GM19239 (cell line): ENCODE data around the gene FAM3D.

Source experiments
- DNase-seq: peaks from one replicate; pipeline ENCODE4 v3.0.0; 2011; ENCODE audit warnings: low spot score; ENCODE audit not compliant: insufficient read length
- FAIRE-seq: peaks from 2 replicates; lab custom pipeline; 2011; peaks lifted over from hg19 to GRCh38; lab: Jason Lieb, UNC

Gene FAM3D

GRCh38 chr3:58630076-58630709 is 36.4 kb downstream of the FAM3D start:
- DNase-seq = peak; percentile 53

GRCh38 chr3:58629629-58630028 is 36.9 kb downstream of the FAM3D start:
- FAIRE-seq (no peak), DNase-seq (no peak)

More at GRCh38 chr3:58630076-58630709, 36.4 kb downstream of the FAM3D start:
- peak; percentile 48 for FAIRE-seq

DNA sequence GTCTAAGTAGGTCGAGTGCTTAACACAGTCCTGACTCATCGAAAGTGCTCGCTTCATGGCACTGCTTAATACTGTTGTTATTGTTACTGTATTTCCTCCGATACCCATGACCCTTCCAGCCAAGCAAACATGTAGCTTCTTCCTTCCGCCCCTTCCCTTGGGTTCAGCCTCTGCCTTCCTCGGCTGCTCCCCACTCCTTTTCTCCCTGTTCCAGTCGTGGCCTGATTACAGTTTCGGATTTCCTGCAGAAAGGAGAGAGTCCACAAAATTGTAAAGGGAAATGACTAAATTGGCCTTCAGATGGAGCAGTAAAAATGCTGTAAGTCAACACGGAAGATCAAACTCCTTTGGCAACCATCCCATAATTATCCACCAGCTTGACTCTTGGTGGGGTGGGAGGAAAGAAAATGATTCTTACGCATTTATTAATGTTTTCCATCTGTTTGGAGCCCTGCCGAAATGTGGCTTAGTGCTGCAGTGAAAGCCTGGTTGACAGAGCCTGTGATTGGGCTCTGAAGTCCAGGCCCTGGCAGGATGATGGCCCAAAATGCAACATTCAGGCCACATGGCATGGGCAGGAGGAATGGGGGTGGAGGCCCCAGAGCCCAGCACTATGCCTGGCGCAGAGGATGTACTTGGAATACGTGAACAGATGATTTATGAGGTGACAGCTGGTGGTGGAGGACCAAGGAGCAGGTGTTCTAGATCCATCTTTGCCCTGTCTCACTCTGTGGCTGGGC is 37.6 kb downstream of the FAM3D start:
- FAIRE-seq (no peak), DNase-seq (no peak)

DNA sequence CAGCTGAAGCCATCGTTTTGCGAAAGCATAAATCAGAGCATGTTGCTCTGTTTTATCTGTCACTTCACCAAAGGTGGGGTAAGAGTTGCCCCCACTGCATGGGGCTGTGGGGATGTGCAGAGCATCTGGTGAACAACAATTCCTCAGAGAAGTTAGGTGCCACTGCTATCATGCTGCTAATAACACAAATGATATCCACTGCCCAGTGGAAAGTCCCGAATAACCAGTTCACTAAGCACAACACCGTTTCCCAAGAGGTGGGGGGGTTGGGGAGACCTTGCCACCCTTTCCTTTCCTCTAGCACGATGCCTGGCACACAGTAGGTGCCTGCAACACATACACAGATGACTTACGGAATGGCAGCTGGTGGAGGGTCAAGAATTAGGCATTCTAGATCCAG is 38.6 kb downstream of the FAM3D start:
- DNase-seq = no peak
- no peak for FAIRE-seq

DNA sequence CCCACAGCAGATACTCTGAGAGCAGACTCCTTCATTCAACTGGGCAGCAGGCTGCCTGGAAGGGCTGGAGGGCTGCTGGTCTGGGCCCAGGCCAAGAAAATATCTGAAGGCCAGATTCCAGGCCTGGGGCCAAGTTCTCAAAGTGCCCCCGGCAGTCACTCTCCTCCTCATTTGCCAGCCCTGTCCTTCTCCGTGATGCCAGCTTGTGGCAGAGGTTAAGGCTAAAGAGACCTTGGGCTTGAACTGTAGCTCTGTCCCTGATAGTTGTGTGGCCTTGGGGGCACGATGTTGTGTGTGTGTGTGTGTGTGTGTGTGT is 39.0 kb downstream of the FAM3D start:
- FAIRE-seq (no peak), DNase-seq (no peak)

- FAIRE-seq (no peak), DNase-seq (no peak)
Measured at GRCh38 chr3:58626841-58627569, 39.6 kb downstream of the FAM3D start.

DNA sequence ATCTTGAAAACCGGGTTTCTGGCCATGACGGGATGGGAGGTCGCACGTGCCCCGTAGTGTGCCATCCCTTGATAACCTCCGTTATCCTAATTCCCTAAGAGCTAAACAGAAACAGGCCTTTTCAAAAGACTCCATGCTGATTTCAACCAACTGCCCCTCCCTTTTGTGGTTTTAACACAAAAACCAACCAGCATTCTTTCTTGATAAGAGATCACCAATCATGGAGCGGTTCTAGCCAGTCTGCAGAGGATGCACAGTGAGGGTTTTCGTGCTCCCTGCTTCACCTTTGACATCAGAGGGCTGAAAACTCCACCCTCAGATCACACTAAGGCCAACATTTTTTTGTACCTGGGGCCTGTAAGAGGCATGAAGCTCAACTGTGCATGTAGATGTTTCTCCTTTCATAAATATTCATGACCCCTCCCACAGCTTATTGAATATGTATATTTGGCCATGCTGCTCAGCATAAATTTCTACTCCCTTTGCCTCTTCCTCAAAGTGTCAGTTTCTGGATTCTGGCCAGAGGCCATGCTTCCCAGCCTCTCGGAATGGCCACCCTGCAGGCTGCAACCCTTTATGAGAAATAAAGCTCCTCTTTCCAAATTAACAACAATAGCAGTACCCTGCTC is 41.3 kb downstream of the FAM3D start:
- FAIRE-seq (no peak), DNase-seq (no peak)

DNA sequence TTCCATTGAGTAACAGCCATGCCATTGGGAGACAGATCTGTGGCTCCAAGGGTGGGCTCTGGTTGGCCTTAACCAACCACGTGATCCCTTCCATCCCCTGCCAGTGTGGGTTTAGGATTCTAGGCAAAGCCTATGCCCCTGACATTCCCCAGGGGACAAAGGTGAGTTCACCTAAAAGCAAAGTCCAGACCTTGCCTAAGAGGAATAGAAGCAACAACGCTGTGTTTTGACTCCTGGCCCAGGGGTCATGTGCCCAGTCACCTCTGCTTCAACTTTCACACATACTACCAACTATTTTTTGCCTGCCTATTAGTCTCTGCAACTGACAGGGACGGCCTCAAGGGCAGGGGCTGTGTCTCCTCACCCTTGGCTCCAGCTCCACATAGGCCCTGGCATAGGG is 42.0 kb downstream of the FAM3D start:
- no peak for DNase-seq
- no peak for FAIRE-seq

- FAIRE-seq = no peak
Measured at GRCh38 chr3:58623961-58624360, 42.6 kb downstream of the FAM3D start.

DNA sequence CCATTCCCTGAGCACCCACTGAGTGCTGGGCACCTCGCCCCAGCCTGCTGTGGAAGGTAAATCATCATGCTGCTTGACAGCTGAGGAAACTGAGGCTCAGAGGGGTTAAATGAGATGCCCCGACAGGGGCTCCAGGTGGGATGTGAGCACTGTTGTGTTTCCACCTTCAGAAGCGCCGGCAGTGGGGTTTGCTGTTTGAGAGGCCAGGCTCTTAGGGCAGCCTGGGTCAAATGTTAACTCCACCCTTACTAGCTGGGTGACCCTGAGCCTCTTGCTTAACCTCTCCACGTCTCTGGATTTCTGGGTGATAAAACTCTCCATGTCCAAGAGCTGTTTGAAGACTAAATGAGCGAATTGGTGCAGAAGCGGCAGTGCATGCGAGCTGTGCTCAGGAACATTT is 43.1 kb downstream of the FAM3D start:
- DNase-seq (no peak), FAIRE-seq (no peak)

More at GRCh38 chr3:58623961-58624360, 42.6 kb downstream of the FAM3D start:
- no peak for DNase-seq

- FAIRE-seq (no peak), DNase-seq (no peak)
Measured at GRCh38 chr3:58622892-58623291, 43.7 kb downstream of the FAM3D start.

DNA sequence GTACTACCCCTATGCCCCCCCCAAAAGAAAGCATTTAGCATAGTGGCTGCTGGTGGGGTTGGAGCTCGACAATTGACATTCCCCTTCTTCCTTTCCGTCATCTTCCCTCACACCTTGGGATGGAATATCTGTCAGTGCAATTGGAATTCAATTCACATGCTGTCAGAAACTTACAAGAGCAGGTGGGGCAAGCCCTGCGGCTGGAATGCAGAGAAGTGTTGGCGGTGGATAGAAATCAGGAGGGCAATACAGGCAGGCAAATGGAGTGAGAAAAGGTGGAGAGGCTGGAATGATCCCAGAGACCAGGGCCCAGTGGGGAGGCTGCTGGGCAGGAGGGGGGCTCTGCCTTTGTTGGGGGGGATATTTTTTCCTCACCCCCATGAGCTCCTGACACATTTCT is 44.1 kb downstream of the FAM3D start:
- FAIRE-seq (no peak), DNase-seq (no peak)

DNA sequence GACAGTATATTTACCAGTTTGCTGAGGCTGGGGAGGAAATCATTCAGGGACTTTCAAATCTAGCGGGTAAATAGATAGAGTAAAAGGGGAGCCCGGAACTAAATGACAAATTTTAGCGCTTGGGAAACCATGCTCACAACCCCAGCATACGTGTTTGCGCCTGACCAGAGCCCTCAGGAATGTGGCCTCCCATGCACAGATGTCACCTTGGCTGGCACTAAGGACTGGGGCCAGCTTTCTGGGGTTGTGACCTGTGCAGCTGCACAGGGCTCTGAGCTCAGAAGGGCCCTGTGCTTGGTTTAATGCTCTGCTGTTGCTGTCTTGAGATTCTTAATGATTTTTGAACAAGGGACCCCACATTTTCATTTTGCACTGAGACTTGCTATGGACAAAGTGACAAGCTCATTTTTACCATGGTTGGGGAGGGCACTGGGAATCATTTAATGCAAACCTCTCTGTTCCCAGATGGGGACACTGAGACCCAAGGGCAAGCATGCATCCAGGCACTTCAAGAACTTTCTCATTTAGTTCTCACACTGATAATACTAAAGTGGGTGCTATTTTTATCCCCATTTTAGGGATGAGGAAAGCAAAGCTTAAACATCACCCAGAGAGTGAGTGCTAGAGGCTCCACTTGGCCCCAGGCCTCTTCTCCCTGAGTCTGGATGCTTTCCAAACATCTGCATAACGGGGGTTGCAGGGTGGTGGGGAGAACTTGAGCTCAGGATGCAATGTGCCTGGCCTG is 45.3 kb downstream of the FAM3D start:
- FAIRE-seq = no peak
- DNase-seq = no peak

GRCh38 chr3:58620421-58620820 is 46.2 kb downstream of the FAM3D start:
- FAIRE-seq (no peak), DNase-seq (no peak)

DNA sequence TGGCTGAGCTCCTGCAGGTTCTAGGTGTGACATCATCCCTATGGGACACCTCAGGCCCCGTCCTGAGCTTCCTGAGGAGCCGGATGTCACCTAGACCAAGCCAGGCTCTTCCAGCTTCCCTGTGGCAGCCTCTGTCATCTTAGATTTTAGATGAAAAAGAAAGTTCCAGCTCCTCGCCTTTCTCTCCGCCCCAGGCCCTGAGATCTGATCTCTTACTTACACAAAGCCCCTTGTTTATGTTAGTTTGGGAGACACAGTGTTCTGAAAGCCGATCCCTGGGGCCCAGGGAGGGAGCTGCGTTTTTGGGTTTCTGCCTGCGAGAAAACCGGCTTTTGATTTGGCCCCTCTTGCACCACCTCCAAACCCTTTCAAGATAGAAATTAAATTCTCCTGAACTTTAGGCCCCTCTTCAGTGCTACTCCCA is 49.2 kb downstream of the FAM3D start:
- DNase-seq (no peak), FAIRE-seq (no peak)

- no peak for FAIRE-seq
- no peak for DNase-seq
Measured at GRCh38 chr3:58613236-58614132, 53.1 kb downstream of the FAM3D start.

- no peak for FAIRE-seq
- no peak for DNase-seq
Measured at GRCh38 chr3:58612830-58613229, 53.7 kb downstream of the FAM3D start.

DNA sequence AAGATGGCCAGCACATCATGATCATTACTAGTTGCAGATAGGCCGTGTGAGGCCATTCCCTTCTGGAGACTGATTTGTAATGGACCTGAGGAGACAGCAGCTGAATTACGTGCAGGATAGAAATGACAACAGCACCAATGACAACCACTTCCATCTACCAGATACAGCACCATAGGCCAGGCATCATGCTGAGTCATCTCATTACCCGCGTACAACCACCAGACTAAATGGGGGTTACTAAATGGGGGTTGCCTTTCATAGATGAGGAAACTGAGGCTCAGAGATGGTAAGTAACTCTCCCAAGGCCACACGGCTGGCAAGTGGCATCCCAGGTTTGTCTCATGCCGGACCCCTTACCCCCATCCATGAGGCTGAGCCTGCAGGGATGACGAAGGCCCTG is 56.6 kb downstream of the FAM3D start:
- FAIRE-seq = no peak
- no peak for DNase-seq

GRCh38 chr3:58608648-58609047 is 57.9 kb downstream of the FAM3D start:
- DNase-seq (no peak), FAIRE-seq (no peak)
